ENCODE measurements around the gene HOXA3. TPM values are rescaled to one million over a fixed set of nuclear protein-coding genes. Genes with fewer than 3 reads are reported as not detected.

The HOXA3 gene
- total RNA-seq, 1 donor from 2014 or later: 14.4 TPM

GRCh38 chr7:27198871-27199801 lies 46.8 kb upstream of the HOXA3 start:
- H3K27me3 ChIP-seq: peaks cover 66% of the 10 kb centered on the region
- no peaks in the 10 kb centered on the region for H3K9me3 ChIP-seq
- DNase-seq (ENCODE audit: low spot score in 2 of 2): peak in 1 of 2 donors; percentile 64
- H3K27ac ChIP-seq: no peak overlapping the region
- H3K36me3 ChIP-seq: no peaks in the 10 kb centered on the region
- H3K4me1 ChIP-seq: peaks cover 11% of the 10 kb centered on the region in 2 donors
- TF ChIP-seq, protein P1, sequence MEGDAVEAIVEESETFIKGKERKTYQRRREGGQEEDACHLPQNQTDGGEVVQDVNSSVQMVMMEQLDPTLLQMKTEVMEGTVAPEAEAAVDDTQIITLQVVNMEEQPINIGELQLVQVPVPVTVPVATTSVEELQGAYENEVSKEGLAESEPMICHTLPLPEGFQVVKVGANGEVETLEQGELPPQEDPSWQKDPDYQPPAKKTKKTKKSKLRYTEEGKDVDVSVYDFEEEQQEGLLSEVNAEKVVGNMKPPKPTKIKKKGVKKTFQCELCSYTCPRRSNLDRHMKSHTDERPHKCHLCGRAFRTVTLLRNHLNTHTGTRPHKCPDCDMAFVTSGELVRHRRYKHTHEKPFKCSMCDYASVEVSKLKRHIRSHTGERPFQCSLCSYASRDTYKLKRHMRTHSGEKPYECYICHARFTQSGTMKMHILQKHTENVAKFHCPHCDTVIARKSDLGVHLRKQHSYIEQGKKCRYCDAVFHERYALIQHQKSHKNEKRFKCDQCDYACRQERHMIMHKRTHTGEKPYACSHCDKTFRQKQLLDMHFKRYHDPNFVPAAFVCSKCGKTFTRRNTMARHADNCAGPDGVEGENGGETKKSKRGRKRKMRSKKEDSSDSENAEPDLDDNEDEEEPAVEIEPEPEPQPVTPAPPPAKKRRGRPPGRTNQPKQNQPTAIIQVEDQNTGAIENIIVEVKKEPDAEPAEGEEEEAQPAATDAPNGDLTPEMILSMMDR (IDR thresholded peaks at IDR 0.05): no peak
- peak overlapping the region; percentile 34 to 54 for H3K4me3 ChIP-seq
- intact Hi-C loops (cut with DNase I): loop anchor here (5.0 to 10.0 kb wide), 4 partner anchors 576 to 1216 kb away; partner anchors contain the start of gene CREB5

- Histone ChIP-seq H3K36me3 (no peaks in the 10 kb centered on the region), H3K9me3 (no peaks in the 10 kb centered on the region), H3K27ac (no peak overlapping the region), H3K27me3 (peaks cover 58% of the 10 kb centered on the region), H3K4me3 (peak overlapping the region in 1 of 2 donors; percentile 54), H3K4me1 (peaks cover 11% of the 10 kb centered on the region in 2 donors)
- TF ChIP-seq, protein P1 (IDR thresholded peaks at IDR 0.05): no peak
- intact Hi-C loops (cut with DNase I): loop anchor here (5.0 to 10.0 kb wide), 4 partner anchors 577 to 1217 kb away; partner anchors contain the start of gene CREB5
- peak in 1 of 2 donors; percentile 64 for DNase-seq (ENCODE audit: low spot score in 2 of 2)
Measured at GRCh38 chr7:27198138-27198841, 45.9 kb upstream of the HOXA3 start.

DNA sequence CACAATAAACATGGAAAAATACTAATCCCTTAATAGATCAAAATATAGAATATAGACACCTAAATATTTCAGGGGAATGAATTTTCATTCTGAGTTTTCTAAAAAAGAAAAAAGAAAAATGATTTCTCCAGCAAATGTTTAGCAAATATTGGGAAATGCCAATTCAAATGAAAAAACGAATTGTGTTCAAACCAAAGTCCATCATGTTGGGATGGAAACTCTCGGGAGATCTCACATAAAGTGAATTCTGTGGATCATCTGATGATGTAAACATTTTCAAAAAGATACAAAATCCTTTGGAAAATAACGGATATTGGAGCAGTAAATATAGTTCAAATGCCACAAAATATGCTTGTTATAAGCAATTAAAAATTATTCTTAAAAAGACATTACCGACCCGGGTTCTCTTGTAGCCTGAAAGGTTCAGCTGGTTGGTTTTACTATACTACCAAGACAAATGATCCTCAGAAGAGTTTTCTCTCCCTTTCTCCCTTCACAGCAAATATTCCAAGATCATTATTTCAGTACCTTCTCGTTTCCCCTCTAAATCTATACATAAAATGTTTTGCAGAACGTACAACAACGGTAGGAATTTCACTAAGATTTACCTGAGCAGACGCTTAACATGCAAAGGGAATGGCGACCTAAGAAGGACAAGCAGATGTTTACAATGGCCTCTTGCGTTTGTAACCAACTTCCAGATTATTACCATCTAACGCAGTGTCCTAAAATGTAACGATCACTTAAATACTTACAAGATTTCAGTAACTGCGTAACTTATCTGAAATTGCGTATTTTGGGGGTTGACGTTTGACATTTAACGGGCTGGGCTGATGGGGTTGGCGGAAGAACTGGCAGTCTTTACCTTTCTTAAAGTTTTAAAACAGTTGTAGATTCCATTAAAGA lies 45.0 kb upstream of the HOXA3 start:
- no peak overlapping the region for H3K4me3 ChIP-seq
- peaks cover 60% of the 10 kb centered on the region for H3K27me3 ChIP-seq
- peaks cover 11 to 16% of the 10 kb centered on the region in 2 donors for H3K4me1 ChIP-seq
- H3K27ac ChIP-seq: no peak overlapping the region
- no peaks in the 10 kb centered on the region for H3K36me3 ChIP-seq
- TF ChIP-seq, protein P1 (IDR thresholded peaks at IDR 0.05): no peak
- H3K9me3 ChIP-seq: no peaks in the 10 kb centered on the region
- peak in 1 of 2 donors; percentile 38 for DNase-seq (ENCODE audit: low spot score in 2 of 2)
- intact Hi-C loops (cut with DNase I): loop anchor here (5.0 to 10.0 kb wide), 4 partner anchors 577 to 1217 kb away; partner anchors contain the start of gene CREB5

DNA sequence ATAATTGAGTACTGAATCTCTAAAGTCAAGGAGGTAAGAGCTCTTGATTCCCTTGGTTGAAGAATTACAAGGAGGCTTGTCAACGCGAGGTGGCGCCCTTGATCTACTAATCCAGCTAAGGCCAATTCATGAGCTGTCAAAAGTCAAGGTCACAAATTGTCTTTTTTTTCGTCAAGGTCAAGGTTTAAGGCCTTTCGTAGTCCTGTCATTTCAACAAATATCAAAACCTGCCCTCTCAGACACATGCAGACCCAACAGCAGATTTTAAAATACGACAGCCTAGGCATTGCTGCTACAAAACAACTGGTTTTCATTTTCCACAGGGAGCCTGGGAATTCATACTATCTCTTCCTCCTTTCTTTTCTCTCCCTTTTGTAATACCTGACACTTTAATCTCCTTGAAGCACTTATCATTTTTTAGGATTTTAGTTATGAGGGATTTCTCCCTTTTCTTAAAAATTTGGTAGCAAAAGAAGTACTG lies 43.9 kb upstream of the HOXA3 start:
- Histone ChIP-seq H3K9me3 (no peaks in the 10 kb centered on the region), H3K27me3 (peaks cover 60% of the 10 kb centered on the region), H3K4me3 (no peak overlapping the region), H3K4me1 (peaks cover 11 to 18% of the 10 kb centered on the region in 2 donors), H3K36me3 (no peaks in the 10 kb centered on the region), H3K27ac (no peak overlapping the region)
- intact Hi-C loops (cut with DNase I): loop anchor here (5.0 to 10.0 kb wide), 4 partner anchors 578 to 1218 kb away; partner anchors contain the start of gene CREB5
- TF ChIP-seq, protein P1 (IDR thresholded peaks at IDR 0.05): peak; percentile 59 to 80 (median 59)
- peak in 1 of 2 donors; percentile 87 for DNase-seq (ENCODE audit: low spot score in 2 of 2)

Data from ascending aorta (tissue), 2 donors.